ENCODE measurements around the gene AKAP11.

The AKAP11 gene

GRCh38 chr13:42228527-42228926 is 43.4 kb upstream of the AKAP11 start:
- no peak for ATAC-seq
- TF ChIP-seq TOX (CRISPR knock-in tag; IDR thresholded peaks at IDR 0.05; ENCODE audit: borderline replicate concordance) (no peak), ESRRG (CRISPR knock-in tag; IDR thresholded peaks at IDR 0.05) (no peak), PPARA (CRISPR knock-in tag; IDR thresholded peaks at IDR 0.05; ENCODE audit: borderline replicate concordance) (no peak), CREB5 (CRISPR knock-in tag; IDR thresholded peaks at IDR 0.05; ENCODE audit: low read depth) (no peak), BACH2 (CRISPR knock-in tag; IDR thresholded peaks at IDR 0.05; ENCODE audit: borderline replicate concordance) (no peak), CSDC2 (CRISPR knock-in tag; IDR thresholded peaks at IDR 0.05) (no peak), ZFP30 (CRISPR knock-in tag; IDR thresholded peaks at IDR 0.05) (no peak), RARB (CRISPR knock-in tag; IDR thresholded peaks at IDR 0.05) (no peak), TSHZ2 (CRISPR knock-in tag; IDR thresholded peaks at IDR 0.05) (no peak), ZNF565 (CRISPR knock-in tag; conservative IDR thresholded peaks at IDR 0.05; ENCODE audit: low read depth) (no peak), GLIS3 (CRISPR knock-in tag; IDR thresholded peaks at IDR 0.05) (no peak), ZFP3 (CRISPR knock-in tag; IDR thresholded peaks at IDR 0.05) (no peak), CSRNP3 (CRISPR knock-in tag; IDR thresholded peaks at IDR 0.05) (no peak), ISL1 (CRISPR knock-in tag; IDR thresholded peaks at IDR 0.05) (no peak), ZNF70 (CRISPR knock-in tag; IDR thresholded peaks at IDR 0.05) (no peak), OSR1 (CRISPR knock-in tag; IDR thresholded peaks at IDR 0.05) (no peak)

GRCh38 chr13:42229287-42229686 is 42.7 kb upstream of the AKAP11 start:
- TF ChIP-seq ESRRG (CRISPR knock-in tag; IDR thresholded peaks at IDR 0.05) (no peak), ZC3H10 (CRISPR knock-in tag; IDR thresholded peaks at IDR 0.05) (no peak), TSHZ2 (CRISPR knock-in tag; IDR thresholded peaks at IDR 0.05) (no peak), RARB (CRISPR knock-in tag; IDR thresholded peaks at IDR 0.05) (no peak), CSDC2 (CRISPR knock-in tag; IDR thresholded peaks at IDR 0.05) (no peak), TOX (CRISPR knock-in tag; IDR thresholded peaks at IDR 0.05; ENCODE audit: borderline replicate concordance) (no peak), ISL1 (CRISPR knock-in tag; IDR thresholded peaks at IDR 0.05) (no peak), ARNTL (CRISPR knock-in tag; IDR thresholded peaks at IDR 0.05; ENCODE audit: borderline replicate concordance, low read depth) (no peak), ZFP3 (CRISPR knock-in tag; IDR thresholded peaks at IDR 0.05) (no peak), ZNF70 (CRISPR knock-in tag; IDR thresholded peaks at IDR 0.05) (no peak)
- no peak for ATAC-seq

GRCh38 chr13:42232671-42233070 is 39.3 kb upstream of the AKAP11 start:
- TF ChIP-seq ESRRG (CRISPR knock-in tag; IDR thresholded peaks at IDR 0.05) = no peak
- no peak for TF ChIP-seq TOX (CRISPR knock-in tag; IDR thresholded peaks at IDR 0.05; ENCODE audit: borderline replicate concordance)
- TF ChIP-seq BACH2 (CRISPR knock-in tag; IDR thresholded peaks at IDR 0.05; ENCODE audit: borderline replicate concordance) = no peak
- peak; percentile 78 for TF ChIP-seq ISL1 (CRISPR knock-in tag; IDR thresholded peaks at IDR 0.05)
- ATAC-seq = no peak

GRCh38 chr13:42233726-42234125 is 38.2 kb upstream of the AKAP11 start:
- peak; percentile 83 for TF ChIP-seq ISL1 (CRISPR knock-in tag; IDR thresholded peaks at IDR 0.05)
- TF ChIP-seq ZNF565 (CRISPR knock-in tag; conservative IDR thresholded peaks at IDR 0.05; ENCODE audit: low read depth) = no peak
- ATAC-seq = no peak
